Activated T-cell treated with anti-CD3 and anti-CD28 coated beads, Interleukin-2, amount 50 U/mL, for 1 hour (primary cell): ENCODE measurements around the gene TFAP2B.

ENCODE experiments used
- DNase-seq: peaks from one replicate; pipeline ENCODE4 v3.0.0-alpha.2; 2020

Gene TFAP2B

GRCh38 chr6:50849796-50850180 lies 31.1 kb downstream of the TFAP2B start:
- no peak for DNase-seq

DNA sequence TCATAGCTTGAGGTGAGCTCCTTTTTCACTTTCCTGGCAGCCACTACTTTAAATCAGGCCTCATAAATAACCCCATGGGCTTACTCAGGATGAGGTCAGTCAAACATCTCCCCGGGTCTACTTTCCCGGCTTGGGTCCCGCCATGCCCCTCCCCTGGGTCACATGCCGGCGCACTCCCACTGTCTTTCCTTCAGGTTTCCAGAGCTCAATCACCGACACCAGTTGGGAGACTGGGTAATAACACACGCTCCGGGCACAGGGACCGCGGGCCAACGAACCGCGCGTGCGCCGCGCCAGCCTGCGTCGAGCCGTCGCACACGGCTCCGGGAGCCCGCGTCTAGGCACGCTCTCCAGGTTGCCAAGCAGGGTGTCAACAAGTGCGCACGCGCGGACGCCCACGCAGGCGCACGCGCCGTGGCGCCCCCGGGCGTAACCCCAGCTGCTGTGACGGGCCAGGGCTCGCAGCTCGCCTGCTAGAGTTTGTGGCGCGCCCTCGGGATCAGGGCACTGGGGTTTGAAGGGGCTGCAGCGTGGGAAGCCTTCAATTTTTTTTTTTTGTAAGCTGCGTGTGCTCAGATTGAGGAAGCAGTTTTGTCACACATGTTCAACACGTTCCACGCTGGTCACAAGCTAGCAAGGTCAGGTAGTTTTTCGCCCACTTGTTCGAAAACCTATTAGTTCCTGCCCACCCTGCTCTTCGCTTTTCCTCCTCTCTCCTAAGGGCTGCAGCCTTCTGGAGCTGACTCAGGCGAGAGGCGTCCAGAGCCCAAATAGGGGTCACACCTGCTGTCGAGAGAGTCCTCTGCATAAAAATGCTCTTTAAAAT lies 31.8 kb downstream of the TFAP2B start:
- DNase-seq: no peak

DNA sequence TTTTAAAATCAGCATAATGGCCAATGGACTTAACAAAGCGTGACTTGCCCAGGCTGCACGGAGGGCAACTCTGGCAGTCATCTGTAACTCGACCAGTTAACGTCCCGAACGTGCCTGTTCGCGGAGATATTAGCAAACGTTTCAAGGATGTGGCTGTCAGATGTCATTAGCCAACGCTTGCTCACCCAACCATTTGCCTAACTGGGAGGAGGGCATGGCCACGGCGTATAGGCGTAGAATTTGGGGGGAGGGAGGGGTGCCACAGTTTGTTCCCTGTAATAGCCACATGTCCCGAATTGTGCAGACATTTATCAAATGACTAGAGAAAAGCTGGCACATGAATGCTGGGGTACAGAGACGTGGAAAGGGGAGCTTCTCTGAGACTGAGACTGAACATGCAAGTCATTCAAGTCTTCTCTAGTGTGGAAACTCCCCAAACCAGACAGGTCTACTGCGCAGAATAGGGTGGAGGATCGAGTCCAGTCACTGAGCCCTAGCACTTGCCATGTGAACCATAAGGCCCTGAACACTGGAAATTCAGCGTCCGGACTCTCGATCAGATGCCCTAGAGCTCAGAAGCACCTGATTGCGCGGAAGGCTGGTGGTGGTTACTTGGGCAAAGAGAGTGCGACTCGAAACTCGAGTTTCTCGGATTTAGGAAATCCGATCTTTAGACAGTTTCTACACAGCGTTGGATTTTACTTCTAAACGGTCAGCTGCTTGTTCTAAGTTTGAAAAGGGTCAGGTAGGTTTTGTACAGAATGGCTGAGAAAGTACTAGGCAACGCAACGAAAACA lies 32.6 kb downstream of the TFAP2B start:
- no peak for DNase-seq

- no peak for DNase-seq
Measured at GRCh38 chr6:50853939-50854338, 35.3 kb downstream of the TFAP2B start.

DNA sequence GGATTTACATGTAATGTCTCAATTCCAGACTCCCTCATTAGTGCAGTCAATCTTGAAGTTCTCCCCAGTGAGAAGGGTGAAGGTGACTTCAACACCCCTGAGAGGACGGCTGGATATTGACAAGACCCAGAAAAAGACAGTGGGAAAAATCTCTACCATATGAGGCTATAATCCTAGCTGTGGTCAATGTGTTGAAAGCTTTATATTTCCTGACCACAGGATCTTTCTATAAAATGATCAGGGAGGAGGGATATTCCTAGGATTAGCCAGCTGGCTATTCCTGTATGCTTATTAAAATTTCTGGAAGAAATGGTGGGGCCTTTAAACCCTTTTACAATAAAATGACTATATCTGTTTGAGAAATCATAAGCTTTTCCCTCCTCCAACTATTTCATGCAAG lies 43.0 kb downstream of the TFAP2B start:
- no peak for DNase-seq

GRCh38 chr6:50862176-50862575 lies 43.5 kb downstream of the TFAP2B start:
- no peak for DNase-seq

DNA sequence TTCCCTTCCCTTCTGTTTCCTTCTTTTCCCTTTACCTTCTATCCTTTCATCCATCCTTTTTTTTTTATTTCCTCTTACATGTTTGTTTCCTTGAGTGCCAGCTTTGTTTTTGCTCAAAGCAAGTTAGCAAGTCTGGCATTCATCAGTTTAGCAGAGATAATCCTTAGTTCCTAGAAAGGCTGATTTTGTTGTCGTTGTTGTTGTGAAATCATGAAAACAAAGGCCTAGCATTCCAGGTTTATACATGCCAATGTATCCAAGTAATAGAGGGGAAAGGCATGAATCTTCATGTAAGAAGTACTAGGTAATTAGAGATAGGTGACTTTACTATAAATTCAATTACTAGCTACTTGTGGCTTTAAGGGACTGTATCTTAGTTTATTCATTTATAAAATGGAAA lies 45.9 kb downstream of the TFAP2B start:
- DNase-seq: no peak

- no peak for DNase-seq
Measured at GRCh38 chr6:50868466-50868865, 49.8 kb downstream of the TFAP2B start.

DNA sequence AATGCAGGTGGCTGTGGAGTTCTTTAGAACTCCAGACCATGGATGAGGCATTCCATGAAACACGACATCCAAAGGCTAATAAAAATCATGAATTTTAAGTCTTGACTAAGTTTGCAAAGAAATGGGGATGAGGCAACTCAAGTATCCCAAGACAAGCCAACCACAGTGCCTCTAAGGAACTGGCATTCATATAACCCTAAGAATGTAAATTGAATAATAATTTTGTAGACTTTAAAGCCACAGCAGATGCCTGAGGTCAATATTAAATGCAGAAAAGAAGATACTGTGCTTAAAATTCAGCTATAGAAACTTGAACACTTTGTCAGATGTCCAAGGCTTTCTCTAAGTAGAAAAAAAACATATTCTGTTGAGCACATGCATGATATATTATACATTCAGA lies 54.5 kb downstream of the TFAP2B start:
- DNase-seq: no peak

DNA sequence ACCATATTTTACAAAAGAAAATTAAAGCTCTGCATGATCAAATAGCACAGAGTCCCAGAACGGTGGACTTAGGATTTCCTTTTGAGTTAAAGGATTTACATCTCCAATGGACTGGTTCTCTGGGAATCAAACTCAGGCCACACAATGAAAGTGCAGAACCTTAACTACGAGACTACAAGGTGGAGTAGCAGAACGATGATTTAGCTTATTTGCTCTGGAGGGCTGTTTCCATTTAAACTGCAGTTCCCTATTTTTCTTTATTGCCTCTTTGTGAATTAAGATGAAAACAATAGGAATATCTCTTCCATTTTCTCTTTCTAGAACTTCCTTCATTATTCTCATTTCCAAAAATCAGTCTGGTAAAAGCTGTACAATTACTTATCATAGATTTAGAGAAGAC lies 65.7 kb downstream of the TFAP2B start:
- DNase-seq: no peak

GRCh38 chr6:50887112-50887511 lies 68.4 kb downstream of the TFAP2B start:
- no peak for DNase-seq

- DNase-seq: no peak
Measured at GRCh38 chr6:50889497-50889896, 70.8 kb downstream of the TFAP2B start.

GRCh38 chr6:50889935-50890334 lies 71.3 kb downstream of the TFAP2B start:
- DNase-seq: no peak

DNA sequence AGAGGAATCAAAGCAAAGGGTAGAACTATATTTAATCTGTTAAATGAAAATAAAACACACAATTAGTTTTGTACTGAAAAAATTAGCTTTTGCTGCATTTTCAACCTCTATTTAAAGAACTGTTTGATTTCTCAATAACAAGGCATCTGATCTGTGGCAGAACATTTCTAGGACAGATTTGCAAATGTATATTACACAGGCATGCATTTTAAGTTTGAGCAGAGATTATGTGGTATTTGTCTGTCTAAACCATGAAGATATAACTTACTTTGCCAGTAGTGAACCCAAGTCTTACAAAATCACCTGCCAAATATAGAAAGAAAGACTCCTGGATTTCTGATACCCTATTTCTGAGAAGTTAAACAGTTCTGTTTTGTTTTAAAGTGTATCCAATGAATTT lies 71.9 kb downstream of the TFAP2B start:
- no peak for DNase-seq

GRCh38 chr6:50891290-50891689 lies 72.6 kb downstream of the TFAP2B start:
- no peak for DNase-seq
